Measurements from ENCODE around the gene ZNF26. TPM values are rescaled to one million over a fixed set of nuclear protein-coding genes. Genes with fewer than 3 reads are reported as not detected.

ZNF26 gene
- total RNA-seq, 1 donor from 2014 or later: 11.8 TPM

DNA sequence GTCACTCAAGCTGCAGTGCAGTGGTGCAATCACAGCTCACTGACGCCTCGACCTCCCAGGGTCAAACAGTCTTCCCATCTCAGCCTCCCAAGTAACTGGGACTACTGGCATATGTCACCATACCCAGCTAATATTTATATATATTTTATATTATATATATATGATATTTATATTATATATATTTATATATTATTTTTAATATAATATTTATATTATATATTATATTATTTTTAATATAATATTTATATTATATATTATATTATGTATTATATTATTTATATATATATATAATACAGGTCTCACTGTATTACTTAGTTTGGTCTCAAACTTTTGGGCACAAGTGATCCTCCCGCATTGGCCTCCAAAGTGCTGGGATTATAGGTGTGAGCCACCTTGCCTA is 60.5 kb downstream of the ZNF26 start:
- intact Hi-C loops (cut with DNase I): no loop called here
- Histone ChIP-seq H3K4me3 (no peak overlapping the region), H3K4me1 (no peaks in the 10 kb centered on the region), H3K36me3 (peaks cover 25 to 97% of the 10 kb centered on the region in 2 donors), H3K27ac (no peak overlapping the region), H3K9me3 (peaks cover 94% of the 10 kb centered on the region), H3K27me3 (no peaks in the 10 kb centered on the region)
- DNase-seq (ENCODE audit: extremely low spot score in 2 of 2): no peak
- TF ChIP-seq, protein P1, sequence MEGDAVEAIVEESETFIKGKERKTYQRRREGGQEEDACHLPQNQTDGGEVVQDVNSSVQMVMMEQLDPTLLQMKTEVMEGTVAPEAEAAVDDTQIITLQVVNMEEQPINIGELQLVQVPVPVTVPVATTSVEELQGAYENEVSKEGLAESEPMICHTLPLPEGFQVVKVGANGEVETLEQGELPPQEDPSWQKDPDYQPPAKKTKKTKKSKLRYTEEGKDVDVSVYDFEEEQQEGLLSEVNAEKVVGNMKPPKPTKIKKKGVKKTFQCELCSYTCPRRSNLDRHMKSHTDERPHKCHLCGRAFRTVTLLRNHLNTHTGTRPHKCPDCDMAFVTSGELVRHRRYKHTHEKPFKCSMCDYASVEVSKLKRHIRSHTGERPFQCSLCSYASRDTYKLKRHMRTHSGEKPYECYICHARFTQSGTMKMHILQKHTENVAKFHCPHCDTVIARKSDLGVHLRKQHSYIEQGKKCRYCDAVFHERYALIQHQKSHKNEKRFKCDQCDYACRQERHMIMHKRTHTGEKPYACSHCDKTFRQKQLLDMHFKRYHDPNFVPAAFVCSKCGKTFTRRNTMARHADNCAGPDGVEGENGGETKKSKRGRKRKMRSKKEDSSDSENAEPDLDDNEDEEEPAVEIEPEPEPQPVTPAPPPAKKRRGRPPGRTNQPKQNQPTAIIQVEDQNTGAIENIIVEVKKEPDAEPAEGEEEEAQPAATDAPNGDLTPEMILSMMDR (IDR thresholded peaks at IDR 0.05): no peak
- TF ChIP-seq POLR2A (IDR thresholded peaks at IDR 0.05): no peak
- no peak for TF ChIP-seq POLR2AphosphoS5 (IDR thresholded peaks at IDR 0.05; ENCODE audit: insufficient read depth in 1 of 2, low read depth in 1 of 2)

- TF ChIP-seq POLR2AphosphoS5 (IDR thresholded peaks at IDR 0.05; ENCODE audit: insufficient read depth in 1 of 2, low read depth in 1 of 2): no peak
- TF ChIP-seq, protein P1 (IDR thresholded peaks at IDR 0.05): no peak
- no peak for TF ChIP-seq POLR2A (IDR thresholded peaks at IDR 0.05)
- H3K4me3 ChIP-seq: no peak overlapping the region
Measured at GRCh38 chr12:133057446-133057845, 71.3 kb downstream of the ZNF26 start.

DNA sequence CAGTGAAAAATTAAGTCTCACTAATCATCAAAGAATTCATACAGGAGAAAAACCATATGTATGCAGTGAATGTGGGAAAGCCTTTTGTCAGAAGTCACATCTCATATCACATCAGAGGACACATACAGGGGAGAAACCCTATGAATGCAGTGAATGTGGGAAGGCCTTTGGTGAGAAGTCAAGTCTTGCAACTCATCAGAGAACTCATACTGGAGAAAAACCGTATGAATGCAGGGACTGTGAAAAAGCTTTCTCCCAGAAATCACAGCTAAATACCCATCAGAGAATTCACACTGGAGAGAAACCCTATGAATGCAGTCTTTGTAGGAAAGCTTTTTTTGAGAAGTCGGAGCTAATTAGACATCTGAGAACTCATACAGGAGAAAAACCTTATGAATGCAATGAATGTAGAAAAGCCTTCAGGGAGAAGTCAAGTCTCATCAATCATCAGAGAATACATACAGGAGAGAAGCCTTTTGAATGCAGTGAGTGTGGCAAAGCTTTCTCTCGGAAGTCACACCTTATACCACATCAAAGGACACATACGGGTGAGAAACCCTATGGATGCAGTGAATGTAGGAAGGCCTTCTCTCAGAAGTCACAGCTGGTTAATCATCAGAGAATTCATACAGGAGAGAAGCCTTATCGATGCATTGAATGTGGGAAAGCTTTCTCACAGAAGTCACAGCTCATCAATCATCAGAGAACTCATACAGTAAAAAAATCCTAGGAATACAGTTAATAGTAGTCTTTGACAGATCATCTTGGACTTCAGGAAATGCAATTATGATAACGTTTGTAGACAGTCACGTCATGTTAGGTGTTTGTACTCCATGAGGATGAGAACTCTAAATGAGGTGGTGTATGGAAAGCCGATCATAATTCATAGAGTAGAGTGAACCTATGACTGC is 72.3 kb downstream of the ZNF26 start:
- Histone ChIP-seq H3K36me3 (peaks cover 3 to 70% of the 10 kb centered on the region in 2 donors), H3K4me1 (no peaks in the 10 kb centered on the region), H3K27ac (no peak overlapping the region), H3K9me3 (peaks cover 87% of the 10 kb centered on the region), H3K4me3 (no peak overlapping the region), H3K27me3 (no peaks in the 10 kb centered on the region)
- intact Hi-C loops (cut with DNase I): no loop called here
- TF ChIP-seq POLR2A (IDR thresholded peaks at IDR 0.05) (no peak), POLR2AphosphoS5 (IDR thresholded peaks at IDR 0.05; ENCODE audit: insufficient read depth in 1 of 2, low read depth in 1 of 2) (no peak)
- TF ChIP-seq, protein P1 (IDR thresholded peaks at IDR 0.05): no peak
- DNase-seq (ENCODE audit: extremely low spot score in 2 of 2): no peak

More at GRCh38 chr12:133057446-133057845, 71.3 kb downstream of the ZNF26 start:
- Histone ChIP-seq H3K9me3 (peaks cover 87% of the 10 kb centered on the region), H3K4me1 (no peaks in the 10 kb centered on the region), H3K27ac (no peak overlapping the region), H3K36me3 (peaks cover 3 to 77% of the 10 kb centered on the region in 2 donors), H3K27me3 (no peaks in the 10 kb centered on the region)
- DNase-seq (ENCODE audit: extremely low spot score in 2 of 2): no peak
- intact Hi-C loops (cut with DNase I): no loop called here

DNA sequence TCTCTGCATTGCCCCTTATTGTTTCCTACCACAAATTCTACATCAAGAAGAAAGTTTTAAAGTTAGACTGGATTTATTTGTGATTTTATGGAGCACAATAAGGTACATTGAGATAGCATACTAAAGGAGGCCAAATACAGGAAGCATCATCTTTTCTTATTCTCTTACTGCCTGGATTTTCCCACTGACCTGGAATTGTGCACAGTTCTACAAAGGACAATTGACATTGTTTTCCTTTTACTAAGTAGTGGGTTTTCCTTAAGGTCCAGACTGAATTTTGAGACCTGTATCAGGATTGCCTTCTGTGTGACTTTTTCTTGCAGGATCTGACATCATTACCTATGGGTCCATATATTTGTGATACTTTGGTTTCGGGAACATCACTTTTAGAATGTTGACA is 75.8 kb downstream of the ZNF26 start:
- intact Hi-C loops (cut with DNase I): no loop called here
- H3K9me3 ChIP-seq: peaks cover 96% of the 10 kb centered on the region
- TF ChIP-seq, protein P1 (IDR thresholded peaks at IDR 0.05): no peak
- TF ChIP-seq POLR2AphosphoS5 (IDR thresholded peaks at IDR 0.05; ENCODE audit: insufficient read depth in 1 of 2, low read depth in 1 of 2) (no peak), POLR2A (IDR thresholded peaks at IDR 0.05) (no peak)
- H3K27me3 ChIP-seq: no peaks in the 10 kb centered on the region
- no peak overlapping the region for H3K27ac ChIP-seq
- H3K4me1 ChIP-seq: no peaks in the 10 kb centered on the region
- H3K36me3 ChIP-seq: peaks cover 0 to 44% of the 10 kb centered on the region in 2 donors
- DNase-seq (ENCODE audit: extremely low spot score in 2 of 2): no peak
- no peak overlapping the region for H3K4me3 ChIP-seq

DNA sequence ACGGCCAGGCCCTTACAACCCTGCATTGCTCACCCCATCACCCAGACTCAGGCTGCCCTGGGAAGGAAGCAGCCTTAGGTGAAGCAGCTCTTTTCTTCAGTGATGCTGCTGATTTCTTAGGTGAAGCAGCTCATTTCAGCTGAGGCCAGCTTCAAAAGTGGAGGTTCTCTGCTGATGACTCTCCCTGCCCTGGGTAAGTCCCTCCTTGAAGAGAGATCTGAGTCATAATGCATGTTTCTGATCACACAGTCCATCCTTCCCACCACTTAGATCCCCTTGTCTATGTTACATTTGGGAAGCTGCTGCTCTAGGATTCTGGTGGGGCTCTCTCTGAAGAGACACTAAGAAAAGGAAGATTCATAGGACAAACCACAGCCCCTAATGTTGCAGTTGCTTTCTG is 77.4 kb downstream of the ZNF26 start:
- H3K36me3 ChIP-seq: peaks cover 0 to 28% of the 10 kb centered on the region in 2 donors
- no peak overlapping the region for H3K27ac ChIP-seq
- no peaks in the 10 kb centered on the region for H3K27me3 ChIP-seq
- intact Hi-C loops (cut with DNase I): no loop called here
- no peak for TF ChIP-seq POLR2A (IDR thresholded peaks at IDR 0.05)
- TF ChIP-seq, protein P1 (IDR thresholded peaks at IDR 0.05): no peak
- TF ChIP-seq POLR2AphosphoS5 (IDR thresholded peaks at IDR 0.05; ENCODE audit: insufficient read depth in 1 of 2, low read depth in 1 of 2): no peak
- no peak overlapping the region for H3K4me3 ChIP-seq
- peaks cover 96% of the 10 kb centered on the region for H3K9me3 ChIP-seq
- DNase-seq (ENCODE audit: extremely low spot score in 2 of 2): no peak
- H3K4me1 ChIP-seq: no peaks in the 10 kb centered on the region
